CD14-positive monocyte (primary cell): ENCODE results near the gene ICAM5. TPM values are rescaled to one million over a fixed set of nuclear protein-coding genes. Genes with fewer than 3 reads are reported as not detected.

Experiments
- DNase-seq, 3 donors: peaks; one replicate each; pipeline ENCODE4 v3.0.0-alpha.2; 2011 to 2022
- H2AFZ ChIP-seq: 2 replicates; pipeline ENCODE4 v1.6.0; 2012; ENCODE audit warnings: mild to moderate bottlenecking, low read depth, low read length, inconsistent platforms; ENCODE audit not compliant: insufficient read depth, poor library complexity, severe bottlenecking
- H3K27ac ChIP-seq, 2 donors: 1 replicate in 1 of 2; 2 replicates in 1 of 2; pipeline ENCODE4 v1.5.1; 2012 to 2013; ENCODE audit warnings: low read length in 2 of 2, control low read depth in 1 of 2, inconsistent platforms in 1 of 2, low read depth in 1 of 2, mild to moderate bottlenecking in 1 of 2
- H3K27me3 ChIP-seq, 2 donors: one replicate each; pipeline versions ENCODE4 v1.6.0 to v1.6.1; 2011 to 2013; ENCODE audit warnings: low read length in 2 of 2; ENCODE audit not compliant: control insufficient read depth in 2 of 2, insufficient read depth in 2 of 2
- H3K36me3 ChIP-seq, 2 donors: replicated peaks in 1 of 2; 1 replicate in 1 of 2; 2 replicates in 1 of 2; pipeline versions ENCODE4 v1.5.1 to v1.6.1; 2012 to 2013; ENCODE audit warnings: low read length in 2 of 2, control low read depth in 1 of 2, inconsistent platforms in 1 of 2, mild to moderate bottlenecking in 1 of 2; ENCODE audit not compliant: insufficient read depth in 2 of 2, control insufficient read depth in 1 of 2
- H3K4me1 ChIP-seq, 2 donors: 1 replicate in 1 of 2; 2 replicates in 1 of 2; pipeline versions ENCODE4 v1.5.1 to v1.6.1; 2012 to 2013; ENCODE audit warnings: low read length in 2 of 2, control low read depth in 1 of 2, inconsistent platforms in 1 of 2, mild to moderate bottlenecking in 1 of 2, moderate library complexity in 1 of 2; ENCODE audit not compliant: insufficient read depth in 2 of 2, control insufficient read depth in 1 of 2
- H3K4me2 ChIP-seq: replicated peaks from 2 replicates; pipeline ENCODE3; 2012; ENCODE audit warnings: low read length, moderate library complexity, mild to moderate bottlenecking; ENCODE audit not compliant: poor library complexity, severe bottlenecking; ENCODE audit errors: extremely low read depth
- H3K4me3 ChIP-seq, 3 experiments: fragments of 200-600 bp in 1 of 3; sonication (generic) in 1 of 3; replicated peaks in 1 of 3; 1 replicate in 2 of 3; 2 replicates in 1 of 3; pipeline ENCODE4 v1.5.1; 2011 to 2013; ENCODE audit warnings: low read length in 3 of 3, mild to moderate bottlenecking in 3 of 3, control low read depth in 2 of 3, low read depth in 2 of 3, inconsistent platforms in 1 of 3, moderate library complexity in 1 of 3
- H3K79me2 ChIP-seq: 2 replicates; pipeline ENCODE4 v1.6.0; 2012; ENCODE audit warnings: mild to moderate bottlenecking, control low read depth, inconsistent platforms, low read length, moderate library complexity; ENCODE audit not compliant: insufficient read depth
- H3K9ac ChIP-seq: 2 replicates; pipeline ENCODE4 v1.6.0; 2017; ENCODE audit warnings: low read length, mild to moderate bottlenecking; ENCODE audit not compliant: insufficient read depth, poor library complexity, severe bottlenecking
- H3K9me3 ChIP-seq, 2 donors: replicated peaks in 1 of 2; 1 replicate in 1 of 2; 2 replicates in 1 of 2; pipeline versions ENCODE4 v1.5.1 to v1.6.1; 2012 to 2013; ENCODE audit warnings: low read length in 2 of 2, control low read depth in 1 of 2; ENCODE audit not compliant: control insufficient read depth in 1 of 2, insufficient read depth in 1 of 2
- H4K20me1 ChIP-seq: 2 replicates; pipeline ENCODE4 v1.6.0; 2012; ENCODE audit warnings: mild to moderate bottlenecking, low read length, control low read depth, moderate library complexity; ENCODE audit not compliant: insufficient read depth
- H3K27ac Mint-ChIP-seq, 7 donors: one replicate each; pipeline ENCODE4 v1.8.0; 2020; ENCODE audit warnings: mild to moderate bottlenecking in 7 of 7, mixed read lengths in 7 of 7, moderate library complexity in 6 of 7, inconsistent platforms in 2 of 7
- H3K27me3 Mint-ChIP-seq, 3 donors: one replicate each; pipeline ENCODE4 v1.8.0; 2021 to 2022; ENCODE audit warnings: low read depth in 3 of 3, mild to moderate bottlenecking in 3 of 3, mixed read lengths in 3 of 3, moderate library complexity in 3 of 3, inconsistent platforms in 1 of 3
- H3K36me3 Mint-ChIP-seq, 2 donors: one replicate each; pipeline ENCODE4 v1.8.0; 2020; ENCODE audit warnings: mixed read lengths in 2 of 2, inconsistent platforms in 1 of 2, mild to moderate bottlenecking in 1 of 2
- H3K4me1 Mint-ChIP-seq: one replicate; pipeline ENCODE4 v1.8.0; 2020; ENCODE audit warnings: mild to moderate bottlenecking, mixed read lengths
- H3K4me3 Mint-ChIP-seq, 2 donors: one replicate each; pipeline ENCODE4 v1.8.0; 2020; ENCODE audit warnings: mild to moderate bottlenecking in 2 of 2, mixed read lengths in 2 of 2, moderate library complexity in 1 of 2
- H3K9me3 Mint-ChIP-seq, 7 donors: one replicate each; pipeline ENCODE4 v1.8.0; 2020 to 2022; ENCODE audit warnings: mixed read lengths in 7 of 7, mild to moderate bottlenecking in 6 of 7, moderate library complexity in 6 of 7, inconsistent platforms in 2 of 7
- CTCF ChIP-seq: fragments of 200-600 bp; IDR thresholded peaks from one replicate; pipeline ENCODE4 v1.8.0; 2022; ENCODE audit warnings: antibody characterized with exemption, mild to moderate bottlenecking
- WGBS: methylation state at CpG from one replicate; pipeline ENCODE4 v1.1.5; 2013; ENCODE audit warnings: missing lambda C conversion rate; ENCODE audit not compliant: insufficient coverage; 5-methylcytosine and 5-hydroxymethylcytosine counted together
- intact Hi-C, 2 donors: fragments of 100-400 bp; cut with micrococcal nuclease; formaldehyde crosslinking; loops; one replicate each; pipeline versions ENCODE4 v1.15.0 to v1.15.1; 2023
- polyA plus RNA-seq, 3 donors: library from polyadenylated mRNA; depleted of rRNA in 1 of 3; unstranded in 2 of 3; stranded (reverse) in 1 of 3; fragments of 300-500 nt in 2 of 3; fragments of >200 nt in 1 of 3; fragmentation: Illumina TruSeq in 2 of 3; gene quantifications; 1 replicate in 2 of 3; 2 replicates in 1 of 3; pipeline ENCODE4 v1.2.3, GENCODE V29; 2012 to 2021

Gene ICAM5
- polyA plus RNA-seq, 3 donors = 0.21 to 2.1 TPM; not detected in 1

DNA sequence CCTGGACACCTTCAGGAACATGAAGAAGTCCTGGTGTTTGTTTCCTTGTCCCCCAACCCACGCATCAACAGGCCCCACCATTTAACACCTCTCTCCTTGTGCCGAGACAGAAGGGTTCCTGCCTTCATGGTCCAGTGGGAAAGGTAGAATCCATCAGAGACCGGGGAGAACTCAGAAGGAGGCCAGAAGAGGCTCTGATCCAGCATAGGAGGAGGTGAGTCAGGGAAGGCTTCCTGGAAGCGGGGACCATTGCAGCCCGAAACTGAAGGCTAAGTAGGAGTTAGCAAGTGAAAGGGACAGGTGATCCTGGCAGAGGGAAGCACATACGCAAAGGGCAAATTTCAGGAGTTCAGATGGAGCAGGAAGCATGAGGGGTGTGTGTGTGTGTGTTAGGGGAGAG is 49.2 kb downstream of the ICAM5 start:
- H3K79me2 ChIP-seq = peaks cover 53% of the 10 kb centered on the region
- H4K20me1 ChIP-seq = peaks cover 6% of the 10 kb centered on the region
- intact Hi-C loops = no loop called here
- H3K27ac Mint-ChIP-seq = peak overlapping the region; percentile 90 to 98 (median 94)
- DNase-seq = no peak
- H3K36me3 ChIP-seq = peaks cover 16 to 26% of the 10 kb centered on the region in 2 donors
- H3K9me3 Mint-ChIP-seq = peaks cover 0 to 2% (median 0%) of the 10 kb centered on the region in 7 donors
- H2AFZ ChIP-seq = peak overlapping the region; percentile 88
- H3K4me2 ChIP-seq = peak overlapping the region; percentile 96
- 32% methylated on average over 4 of the region's 6 CpGs for WGBS
- H3K4me1 ChIP-seq = peaks cover 42 to 50% of the 10 kb centered on the region in 2 donors
- H3K27ac ChIP-seq = peak overlapping the region; percentile 61 to 91
- peaks cover 21 to 32% of the 10 kb centered on the region in 2 donors for H3K36me3 Mint-ChIP-seq
- peaks cover 0 to 5% (median 2%) of the 10 kb centered on the region in 3 donors for H3K27me3 Mint-ChIP-seq
- no peaks in the 10 kb centered on the region for H3K27me3 ChIP-seq
- H3K4me1 Mint-ChIP-seq = peaks cover 42% of the 10 kb centered on the region
- peak overlapping the region; percentile 71 for H3K9ac ChIP-seq
- peak overlapping the region; percentile 90 to 99 for H3K4me3 Mint-ChIP-seq
- TF ChIP-seq CTCF = no peak
- no peaks in the 10 kb centered on the region for H3K9me3 ChIP-seq
- H3K4me3 ChIP-seq = peak overlapping the region; percentile 66 to 93 (median 70)

DNA sequence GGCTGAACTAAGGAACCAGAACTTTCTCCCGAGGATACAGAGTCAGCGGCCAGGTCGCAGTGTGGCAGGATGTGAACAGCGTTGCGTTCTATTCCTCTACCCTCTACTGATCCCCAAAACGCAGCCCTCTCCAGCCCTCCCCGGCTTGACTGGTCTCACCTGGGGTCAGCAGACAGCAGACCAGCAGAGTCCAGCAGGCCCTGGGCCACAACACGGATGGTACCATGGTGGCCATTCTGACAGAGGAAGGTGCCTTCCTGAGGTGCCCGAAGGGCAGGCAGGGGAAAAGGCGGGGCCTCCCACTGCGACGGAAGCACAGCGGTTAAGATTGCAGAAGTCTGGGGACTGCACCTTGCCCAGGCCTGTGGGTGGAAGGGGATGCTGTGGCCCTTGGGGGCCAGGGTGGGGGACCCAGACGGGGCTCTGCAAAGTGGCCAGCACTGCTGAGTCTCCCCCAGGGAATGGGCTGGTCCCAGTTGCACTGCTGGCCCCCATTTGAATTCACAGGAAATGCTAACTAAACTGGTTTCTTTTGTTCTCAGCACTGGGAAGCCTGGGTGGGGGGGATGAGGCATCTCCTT is 49.7 kb downstream of the ICAM5 start, which contains the start of gene ICAM3:
TSS of gene ICAM3 (minus strand) at position 245 of the 581 bp plus-strand sequence. CDS start at position 235, 10 bp downstream.
- Histone ChIP-seq H3K4me3 (peak within 1 kb of the TSS; percentile 66 to 93 (median 70)), H4K20me1 (peaks cover 1% of the 10 kb centered on the region), H3K9ac (peak within 1 kb of the TSS; percentile 71), H3K9me3 (no peaks in the 10 kb centered on the region), H3K27me3 (no peaks in the 10 kb centered on the region), H3K36me3 (peaks cover 14 to 21% of the 10 kb centered on the region in 2 donors), H3K4me1 (peaks cover 38 to 45% of the 10 kb centered on the region in 2 donors), H3K79me2 (peaks cover 48% of the 10 kb centered on the region), H3K27ac (peak within 1 kb of the TSS; percentile 61 to 91), H3K4me2 (peak within 1 kb of the TSS; percentile 96), H2AFZ (peak within 1 kb of the TSS; percentile 88)
- peaks cover 0 to 5% (median 2%) of the 10 kb centered on the region in 3 donors for H3K27me3 Mint-ChIP-seq
- peaks cover 16 to 27% of the 10 kb centered on the region in 2 donors for H3K36me3 Mint-ChIP-seq
- peaks cover 37% of the 10 kb centered on the region for H3K4me1 Mint-ChIP-seq
- peaks cover 0 to 2% (median 0%) of the 10 kb centered on the region in 7 donors for H3K9me3 Mint-ChIP-seq
- DNase-seq = peak; percentile 54 to 73 (median 66)
- H3K27ac Mint-ChIP-seq = peak within 1 kb of the TSS; percentile 90 to 98 (median 94)
- peak within 1 kb of the TSS; percentile 90 to 99 for H3K4me3 Mint-ChIP-seq
- no peak for TF ChIP-seq CTCF
- 1% methylated on average over 14 of the region's 14 CpGs for WGBS
- intact Hi-C loops = no loop called here
